H7 (cell line): ENCODE measurements around the gene RABGAP1L. TPM values are rescaled to one million over a fixed set of nuclear protein-coding genes. Genes with fewer than 3 reads are reported as not detected.
"Not testable (repeated sequence)": the region's sequence is repeated elsewhere in the genome, so short reads cannot be mapped to it uniquely, and the experiment has no call there.

Experiments used
- DNase-seq: peaks from one replicate; pipeline ENCODE4 v3.0.0; 2012
- H3K27me3 ChIP-seq: 2 replicates; pipeline ENCODE4 v1.6.0; 2011; ENCODE audit warnings: mild to moderate bottlenecking, low read length; ENCODE audit not compliant: control insufficient read depth, insufficient read depth
- H3K36me3 ChIP-seq: replicated peaks from 2 replicates; pipeline ENCODE4 v1.5.1; 2011; ENCODE audit warnings: low read length; ENCODE audit not compliant: control insufficient read depth, insufficient read depth
- H3K4me3 ChIP-seq: 2 replicates; pipeline ENCODE4 v1.5.1; 2011; ENCODE audit warnings: low read depth, mild to moderate bottlenecking, control low read depth, low read length, moderate library complexity; ENCODE audit not compliant: insufficient read depth
- total RNA-seq: library from RNA; depleted of rRNA; stranded (reverse); fragments of >200 nt; shearing (Covaris generic); gene quantifications from 2 replicates; pipeline ENCODE4 v1.2.3, GENCODE V29; 2014

The RABGAP1L gene
- total RNA-seq, 1 experiment from 2014 or later: 31.9 TPM

DNA sequence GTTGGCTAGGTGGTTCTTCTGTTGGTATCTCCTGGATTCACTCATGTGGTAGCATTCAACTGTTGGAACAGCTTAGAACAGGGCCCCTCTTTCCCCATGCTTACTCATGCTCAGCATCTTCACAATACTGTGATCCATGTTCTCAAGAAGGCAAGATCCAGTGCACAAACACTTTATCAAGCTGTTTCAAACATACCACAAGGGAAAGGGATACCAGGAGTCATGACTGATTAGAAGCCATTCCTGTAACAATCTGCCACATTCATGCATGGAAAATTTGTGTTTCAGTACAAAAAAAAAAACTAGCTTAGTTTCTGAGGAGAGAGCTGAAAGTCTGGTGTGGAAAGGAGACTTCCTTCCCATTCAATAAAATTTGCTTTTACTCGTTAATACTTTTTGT, 670.7 kb downstream of the RABGAP1L start:
- DNase-seq: no peak
- Histone ChIP-seq H3K27me3 (no peaks in the 10 kb centered on the region), H3K4me3 (no peak overlapping the region), H3K36me3 (no peaks in the 10 kb centered on the region)

DNA sequence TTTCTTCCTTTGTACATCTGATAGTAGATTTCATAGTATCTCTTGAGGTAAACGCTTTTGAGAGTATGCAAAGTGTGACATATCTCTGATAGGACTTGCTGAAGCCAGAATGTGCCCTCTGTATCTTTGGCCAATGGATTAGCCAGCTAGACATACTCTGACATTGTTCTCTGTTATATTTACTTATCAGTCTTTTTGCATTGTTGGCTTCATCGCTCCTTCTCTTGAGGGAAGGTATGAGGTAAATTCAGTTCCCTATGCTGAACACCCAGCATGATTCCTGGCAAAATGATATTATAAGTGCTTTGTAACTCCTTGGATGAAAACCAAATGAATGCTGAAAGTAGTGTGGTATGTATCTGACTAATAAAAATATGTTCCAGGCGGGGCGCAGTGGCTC, 677.2 kb downstream of the RABGAP1L start:
- no peak for DNase-seq
- Histone ChIP-seq H3K27me3 (no peaks in the 10 kb centered on the region), H3K36me3 (no peaks in the 10 kb centered on the region), H3K4me3 (no peak overlapping the region)

DNA sequence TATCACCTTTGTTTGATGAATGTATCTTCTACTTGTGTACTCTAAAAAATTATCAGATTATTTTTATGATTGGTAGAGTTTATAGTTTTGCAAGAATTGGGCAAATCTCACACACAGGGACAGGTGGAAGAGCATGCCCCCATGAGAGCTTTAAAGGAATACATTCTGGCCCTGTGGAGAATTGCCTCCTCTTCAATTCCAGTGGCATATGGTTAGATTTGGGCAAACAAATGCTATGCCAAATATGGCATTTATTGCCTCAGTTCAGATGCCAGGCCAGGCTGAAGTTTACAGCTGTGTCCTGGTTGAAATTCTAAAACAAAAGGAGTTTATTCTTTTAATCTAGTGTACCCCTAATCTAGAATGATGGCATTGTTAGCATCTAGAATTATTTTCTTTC, 678.1 kb downstream of the RABGAP1L start:
- no peaks in the 10 kb centered on the region for H3K36me3 ChIP-seq
- no peaks in the 10 kb centered on the region for H3K27me3 ChIP-seq
- DNase-seq: no peak
- no peak overlapping the region for H3K4me3 ChIP-seq

DNA sequence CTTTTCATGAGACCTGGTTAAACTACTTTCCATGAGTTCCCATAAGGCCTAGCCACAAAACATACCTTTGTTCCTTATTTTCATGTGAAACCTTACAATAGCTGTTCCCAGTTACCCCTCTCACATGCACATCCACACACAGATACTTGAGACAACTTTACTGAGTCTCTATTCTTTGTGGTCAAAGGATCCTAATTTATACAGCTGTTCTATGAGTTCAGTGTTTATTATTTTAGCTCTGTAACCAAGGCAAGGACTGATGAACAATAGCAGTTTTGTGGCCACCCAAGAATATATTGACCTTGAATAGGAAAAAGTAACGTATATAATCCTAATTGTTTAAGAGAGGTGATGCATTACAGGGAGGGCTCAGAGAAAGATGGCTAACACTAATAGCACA, 679.9 kb downstream of the RABGAP1L start:
- H3K4me3 ChIP-seq: no peak overlapping the region
- no peaks in the 10 kb centered on the region for H3K27me3 ChIP-seq
- DNase-seq: no peak
- no peaks in the 10 kb centered on the region for H3K36me3 ChIP-seq

DNA sequence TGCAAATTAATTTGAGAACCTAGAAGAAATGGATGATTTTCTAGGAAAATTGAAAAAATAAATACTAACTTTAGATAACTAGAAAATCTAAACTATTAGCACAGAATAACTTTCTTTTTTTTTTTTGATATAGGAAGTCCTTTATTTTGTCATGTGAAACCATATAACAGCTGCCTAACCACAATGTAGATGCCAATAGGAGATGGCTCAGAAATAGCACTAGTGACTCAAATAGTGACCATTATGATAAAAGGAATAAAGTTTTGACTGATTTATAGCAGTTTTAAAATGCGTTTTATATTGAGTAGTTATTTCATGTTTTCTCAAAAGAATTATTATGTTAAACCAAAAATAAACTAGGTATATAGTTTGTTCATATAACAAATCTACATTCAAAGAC, 682.4 kb downstream of the RABGAP1L start:
- no peak overlapping the region for H3K4me3 ChIP-seq
- no peaks in the 10 kb centered on the region for H3K27me3 ChIP-seq
- no peak for DNase-seq

DNA sequence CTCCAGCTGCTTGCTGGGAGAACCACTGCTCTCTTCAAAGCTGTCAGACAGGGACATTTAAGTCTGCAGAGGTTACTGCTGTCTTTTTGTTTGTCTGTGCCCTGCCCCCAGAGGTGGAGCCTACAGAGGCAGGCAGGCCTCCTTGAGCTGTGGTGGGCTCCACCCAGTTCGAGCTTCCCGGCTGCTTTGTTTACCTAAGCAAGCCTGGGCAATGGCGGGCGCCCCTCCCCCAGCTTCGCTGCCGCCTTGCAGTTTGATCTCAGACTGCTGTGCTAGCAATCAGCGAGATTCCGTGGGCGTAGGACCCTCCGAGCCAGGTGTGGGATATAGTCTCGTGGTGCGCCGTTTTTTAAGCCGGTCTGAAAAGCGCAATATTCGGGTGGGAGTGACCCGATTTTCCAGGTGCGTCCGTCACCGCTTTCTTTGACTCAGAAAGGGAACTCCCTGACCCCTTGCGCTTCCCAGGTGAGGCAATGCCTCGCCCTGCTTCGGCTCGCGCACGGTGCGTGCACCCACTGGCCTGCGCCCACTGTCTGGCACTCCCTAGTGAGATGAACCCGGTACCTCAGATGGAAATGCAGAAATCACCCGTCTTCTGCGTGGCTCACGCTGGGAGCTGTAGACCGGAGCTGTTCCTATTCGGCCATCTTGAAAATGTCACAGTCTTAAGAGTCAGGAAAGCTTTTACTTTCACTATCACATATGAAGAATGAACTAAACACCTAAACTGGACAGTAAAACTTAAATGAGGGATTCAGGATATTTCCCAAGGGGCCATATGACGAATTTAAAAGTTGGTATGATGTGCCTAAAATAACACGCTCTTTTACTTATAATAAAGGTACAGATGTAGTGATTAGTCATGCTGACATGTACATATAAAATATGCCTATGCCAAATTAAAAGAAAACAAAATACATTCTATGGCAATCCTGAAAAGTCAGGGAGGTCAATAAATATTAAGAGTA, 689.6 kb downstream of the RABGAP1L start:
- H3K27me3 ChIP-seq, H3K36me3 ChIP-seq, DNase-seq: not testable (repeated sequence)
- H3K4me3 ChIP-seq: peak overlapping the region; percentile 6; the same call in 1 of the 2 replicates

More for the DNA sequence above, 682.4 kb downstream of the RABGAP1L start:
- H3K36me3 ChIP-seq: no peaks in the 10 kb centered on the region

DNA sequence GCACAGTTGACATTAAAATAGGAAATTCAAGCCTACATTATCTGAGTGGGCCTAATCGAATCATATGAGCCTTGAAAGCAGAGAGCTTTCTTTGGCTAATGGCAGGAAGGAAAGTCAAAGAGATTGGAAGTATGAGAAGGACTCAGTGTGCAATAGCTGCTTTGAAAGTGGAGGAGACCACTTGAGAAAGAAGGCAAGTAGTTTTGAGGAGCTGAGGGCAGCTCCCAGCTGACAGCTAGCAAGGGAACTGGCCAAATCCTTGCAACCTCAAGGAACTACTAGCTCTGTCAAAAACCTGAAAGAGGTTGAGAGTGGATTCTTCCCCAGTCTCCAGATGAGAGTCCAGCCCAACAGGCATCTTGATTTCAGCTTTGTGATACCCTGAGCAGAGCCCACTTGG, 691.4 kb downstream of the RABGAP1L start:
- H3K27me3 ChIP-seq: no peaks in the 10 kb centered on the region
- no peak overlapping the region for H3K4me3 ChIP-seq
- no peaks in the 10 kb centered on the region for H3K36me3 ChIP-seq
- DNase-seq: no peak

DNA sequence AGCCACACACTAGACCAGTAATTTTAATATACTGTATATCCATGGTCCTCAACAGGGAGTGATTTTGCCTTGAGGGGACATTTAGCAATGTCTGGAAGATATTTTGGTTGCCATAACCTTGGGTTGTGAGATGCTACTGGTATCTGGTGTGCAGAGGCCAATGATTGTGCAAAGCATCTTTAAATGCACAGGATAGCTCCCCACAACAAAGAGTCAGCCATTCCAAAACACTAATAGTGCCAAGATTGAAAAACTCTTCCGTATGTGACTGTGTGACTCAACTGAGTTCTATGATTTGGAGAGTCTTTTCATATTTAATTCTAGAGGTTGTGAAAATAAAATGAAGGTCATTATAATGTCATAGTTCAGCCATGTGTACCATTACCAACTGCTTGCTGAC, 699.0 kb downstream of the RABGAP1L start:
- H3K4me3 ChIP-seq: no peak overlapping the region
- H3K36me3 ChIP-seq: no peaks in the 10 kb centered on the region
- no peak for DNase-seq
- H3K27me3 ChIP-seq: no peaks in the 10 kb centered on the region

DNA sequence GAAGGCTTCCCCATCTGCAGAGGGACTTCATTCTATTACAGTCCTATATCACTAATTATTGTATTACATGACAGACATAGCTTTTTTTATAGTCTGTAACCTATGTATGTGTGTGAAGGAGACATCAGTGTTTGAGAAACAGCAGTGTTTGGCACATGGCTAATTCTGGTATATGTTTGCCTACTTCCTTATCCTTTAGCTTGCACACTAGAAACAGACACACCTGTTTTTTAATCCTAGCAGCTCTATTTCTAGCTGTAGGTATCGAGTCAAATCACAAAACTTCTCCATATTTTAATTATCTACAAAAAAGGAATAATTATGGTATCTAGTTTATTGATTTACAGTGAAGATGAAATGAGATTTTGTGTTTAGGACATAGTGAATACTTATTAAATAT, 711.0 kb downstream of the RABGAP1L start:
- no peaks in the 10 kb centered on the region for H3K27me3 ChIP-seq
- no peak for DNase-seq
- no peaks in the 10 kb centered on the region for H3K36me3 ChIP-seq
- H3K4me3 ChIP-seq: no peak overlapping the region

DNA sequence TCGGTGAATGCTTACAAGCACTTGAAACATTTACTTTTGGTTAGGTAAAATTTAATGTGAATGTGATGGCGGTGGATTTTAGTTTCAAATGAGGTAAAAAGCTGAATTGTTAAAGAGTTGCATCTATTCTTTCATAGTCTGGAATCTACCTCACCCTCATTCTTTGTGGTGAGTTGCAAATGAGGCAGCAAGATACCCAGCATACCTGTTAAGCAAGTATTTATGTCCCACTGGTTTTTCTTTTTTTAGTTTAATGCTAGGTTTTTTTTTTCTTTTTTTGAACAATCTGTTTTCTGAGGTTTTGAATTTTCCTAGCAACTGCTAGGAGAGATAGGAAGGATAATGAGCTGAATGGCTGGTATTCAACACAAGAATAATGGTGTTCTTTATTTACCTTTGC, 712.6 kb downstream of the RABGAP1L start:
- Histone ChIP-seq H3K36me3 (no peaks in the 10 kb centered on the region), H3K27me3 (no peaks in the 10 kb centered on the region), H3K4me3 (no peak overlapping the region)
- peak; percentile 27 for DNase-seq

DNA sequence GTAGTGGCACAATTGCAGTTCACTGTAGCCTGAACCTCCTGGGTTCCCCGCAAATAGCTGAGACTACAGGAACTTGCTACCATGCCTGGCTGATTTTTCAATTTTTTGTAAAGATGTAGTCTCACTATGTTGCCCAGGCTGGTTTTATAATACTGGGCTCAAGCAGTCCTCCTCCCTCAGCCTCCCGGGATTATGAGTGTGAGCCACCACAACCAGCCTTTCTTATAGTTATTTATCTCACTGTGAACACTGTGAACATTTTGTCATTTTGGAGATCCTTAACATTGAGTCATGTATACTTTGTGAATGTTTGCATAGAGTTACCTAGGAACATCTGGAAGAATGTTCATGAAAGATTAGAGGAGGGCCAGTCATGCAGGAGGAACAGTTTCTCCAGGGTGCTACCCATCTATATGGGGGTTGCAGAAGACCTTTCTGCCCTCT, 713.3 kb downstream of the RABGAP1L start:
- Histone ChIP-seq H3K36me3 (no peaks in the 10 kb centered on the region), H3K27me3 (no peaks in the 10 kb centered on the region), H3K4me3 (no peak overlapping the region)
- no peak for DNase-seq

DNA sequence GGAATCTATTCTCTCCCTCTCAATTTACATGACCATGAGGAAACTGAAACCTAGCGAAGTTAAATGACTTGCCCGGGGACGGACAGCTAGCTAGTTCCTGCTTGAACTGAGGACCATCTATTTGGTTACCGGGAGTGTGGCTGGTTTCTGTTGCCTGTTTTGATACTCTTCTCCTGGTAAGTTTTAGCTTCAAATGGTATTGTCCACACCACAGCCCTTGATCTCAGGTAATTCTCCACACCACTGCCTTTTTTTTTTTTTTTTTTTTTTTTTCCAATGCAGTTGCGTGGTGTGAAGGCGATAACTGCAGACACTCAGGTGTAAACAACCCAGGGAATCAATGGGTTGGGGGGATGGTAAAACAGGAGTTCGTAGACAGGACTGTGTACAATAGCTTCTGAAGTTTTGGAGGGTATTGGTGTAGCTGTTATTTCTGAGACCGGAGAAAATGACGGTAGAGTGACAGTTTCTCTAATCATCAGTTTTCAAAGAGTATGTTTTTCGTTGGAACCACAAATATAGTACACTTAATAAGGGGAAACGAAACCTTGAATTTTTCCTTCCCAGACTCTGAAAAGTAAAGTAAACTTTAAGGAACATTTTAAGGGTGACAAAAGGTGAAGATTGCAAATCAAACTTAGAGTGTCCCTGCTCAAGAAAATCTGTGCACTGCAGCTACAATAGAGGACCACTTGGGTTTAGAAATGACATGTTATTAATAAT, 715.2 kb downstream of the RABGAP1L start:
- peak; percentile 41 for DNase-seq
- Histone ChIP-seq H3K36me3 (no peaks in the 10 kb centered on the region; the same call in 1 of the 2 replicates), H3K27me3 (no peaks in the 10 kb centered on the region), H3K4me3 (peak overlapping the region; percentile 46)

DNA sequence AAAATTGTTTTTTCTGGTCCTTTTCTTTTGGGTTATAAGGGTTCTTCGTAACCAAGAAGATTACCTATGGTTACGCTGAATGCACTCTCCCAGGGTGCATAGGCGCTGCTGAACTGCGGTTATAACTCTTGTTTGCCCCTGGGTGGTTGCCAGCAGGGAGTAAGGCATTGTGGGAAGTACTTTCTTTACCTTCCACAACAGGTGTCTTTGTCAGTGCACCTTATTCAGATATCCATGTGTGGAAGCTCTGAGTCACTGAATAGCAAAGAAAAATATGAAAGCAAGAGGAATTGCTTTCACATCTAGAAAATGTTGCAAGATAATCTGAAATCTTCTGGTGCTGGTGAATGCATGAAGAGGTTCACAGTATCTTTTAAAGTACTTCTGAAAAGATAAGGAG, 716.0 kb downstream of the RABGAP1L start:
- DNase-seq: peak; percentile 20
- peaks cover under 1% of the 10 kb centered on the region for H3K36me3 ChIP-seq
- H3K27me3 ChIP-seq: no peaks in the 10 kb centered on the region
- H3K4me3 ChIP-seq: peak overlapping the region; percentile 46

DNA sequence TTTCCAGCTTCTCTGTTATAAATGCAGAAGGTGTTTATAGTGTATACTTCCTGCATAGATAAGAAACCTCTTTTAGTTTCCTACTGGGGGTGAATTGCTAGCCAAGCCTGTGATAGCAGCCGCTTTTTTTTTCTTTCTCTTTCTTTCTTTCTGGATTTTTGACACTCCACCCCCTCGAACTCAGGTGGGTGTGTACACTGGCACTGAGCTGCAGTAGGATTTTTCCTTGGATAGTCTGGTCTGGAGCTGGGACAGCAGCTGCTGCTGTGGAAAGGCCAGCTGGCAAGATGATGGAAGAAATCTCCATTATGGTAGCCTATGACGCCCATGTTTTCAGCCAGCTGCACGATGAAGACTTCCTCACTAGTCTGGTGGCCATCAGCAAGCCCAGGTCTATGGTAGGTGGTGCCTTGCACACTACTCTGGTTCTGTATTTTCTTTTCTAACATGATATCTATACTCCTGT, 717.9 kb downstream of the RABGAP1L start:
- no peak for DNase-seq
- no peak overlapping the region for H3K4me3 ChIP-seq

DNA sequence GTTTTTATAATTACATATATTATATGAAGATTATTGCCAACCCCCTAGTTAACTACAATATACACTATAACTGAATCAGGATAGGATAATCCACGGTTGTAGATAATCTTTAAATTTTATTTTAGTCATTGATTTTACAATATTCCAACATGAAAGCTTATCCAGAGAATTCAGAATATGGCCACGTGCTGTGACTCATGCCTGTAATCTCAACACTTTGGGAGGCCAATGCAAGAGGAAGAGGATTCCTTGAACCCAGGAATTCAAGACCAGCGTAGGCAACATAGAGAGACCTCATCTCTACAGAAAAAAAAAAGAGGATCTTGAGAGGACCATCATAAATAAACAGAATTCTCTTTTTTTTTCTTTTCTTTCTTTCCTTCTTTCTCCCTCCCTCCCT, 720.9 kb downstream of the RABGAP1L start:
- Histone ChIP-seq H3K27me3 (no peaks in the 10 kb centered on the region), H3K36me3 (peaks cover 5% of the 10 kb centered on the region), H3K4me3 (no peak overlapping the region)
- DNase-seq: no peak

More for the DNA sequence above, 717.9 kb downstream of the RABGAP1L start:
- no peaks in the 10 kb centered on the region for H3K27me3 ChIP-seq
- peaks cover 4% of the 10 kb centered on the region for H3K36me3 ChIP-seq
